Measurements from ENCODE around the gene OR10H5.
"Not testable (repeated sequence)": the region's sequence is repeated elsewhere in the genome, so short reads cannot be mapped to it uniquely, and the experiment has no call there.

OR10H5 gene

GRCh38 chr19:15837221-15837731 lies 49.8 kb downstream of the OR10H5 start:
- DNase-seq (ENCODE audit: insufficient read length) (no peak), FAIRE-seq (no peak)
- no peak for TF ChIP-seq TAF1 (IDR thresholded peaks at IDR 0.05; ENCODE audit: borderline replicate concordance, low read depth, low read length)
- TF ChIP-seq POLR2A (IDR thresholded peaks at IDR 0.05; ENCODE audit: low read depth, low read length), result no peak
- TF ChIP-seq POLR2AphosphoS5 (IDR thresholded peaks at IDR 0.05; ENCODE audit: low read depth, low read length), result no peak

GRCh38 chr19:15838351-15838750 lies 50.9 kb downstream of the OR10H5 start:
- TF ChIP-seq TAF1 (IDR thresholded peaks at IDR 0.05; ENCODE audit: borderline replicate concordance, low read depth, low read length), result no peak
- TF ChIP-seq POLR2AphosphoS5 (IDR thresholded peaks at IDR 0.05; ENCODE audit: low read depth, low read length), result no peak
- TF ChIP-seq POLR2A (IDR thresholded peaks at IDR 0.05; ENCODE audit: low read depth, low read length), result no peak
- FAIRE-seq (no peak), DNase-seq (ENCODE audit: insufficient read length) (no peak)

- not testable (repeated sequence) for DNase-seq (ENCODE audit: insufficient read length); FAIRE-seq
Observed at GRCh38 chr19:15839888-15840287, 52.4 kb downstream of the OR10H5 start.

GRCh38 chr19:15840833-15841232 lies 53.4 kb downstream of the OR10H5 start:
- FAIRE-seq (no peak), DNase-seq (ENCODE audit: insufficient read length) (no peak)
- TF ChIP-seq POLR2A (IDR thresholded peaks at IDR 0.05; ENCODE audit: low read depth, low read length) (no peak), TAF1 (IDR thresholded peaks at IDR 0.05; ENCODE audit: borderline replicate concordance, low read depth, low read length) (no peak), POLR2AphosphoS5 (IDR thresholded peaks at IDR 0.05; ENCODE audit: low read depth, low read length) (no peak)

- no peak for FAIRE-seq
- DNase-seq (ENCODE audit: insufficient read length), result no peak
- TF ChIP-seq TAF1 (IDR thresholded peaks at IDR 0.05; ENCODE audit: borderline replicate concordance, low read depth, low read length), result no peak
- TF ChIP-seq POLR2A (IDR thresholded peaks at IDR 0.05; ENCODE audit: low read depth, low read length), result no peak
- no peak for TF ChIP-seq POLR2AphosphoS5 (IDR thresholded peaks at IDR 0.05; ENCODE audit: low read depth, low read length)
Observed at GRCh38 chr19:15841875-15842569, 54.6 kb downstream of the OR10H5 start.

- no peak for FAIRE-seq
- no peak for DNase-seq (ENCODE audit: insufficient read length)
- TF ChIP-seq POLR2AphosphoS5 (IDR thresholded peaks at IDR 0.05; ENCODE audit: low read depth, low read length) (no peak), TAF1 (IDR thresholded peaks at IDR 0.05; ENCODE audit: borderline replicate concordance, low read depth, low read length) (no peak), POLR2A (IDR thresholded peaks at IDR 0.05; ENCODE audit: low read depth, low read length) (no peak)
Observed at GRCh38 chr19:15843203-15843893, 55.9 kb downstream of the OR10H5 start.

GRCh38 chr19:15843894-15844222 lies 56.4 kb downstream of the OR10H5 start:
- FAIRE-seq; DNase-seq (ENCODE audit: insufficient read length): not testable (repeated sequence)

GRCh38 chr19:15846923-15847322 lies 59.5 kb downstream of the OR10H5 start:
- DNase-seq (ENCODE audit: insufficient read length), result no peak
- TF ChIP-seq POLR2A (IDR thresholded peaks at IDR 0.05; ENCODE audit: low read depth, low read length) (no peak), POLR2AphosphoS5 (IDR thresholded peaks at IDR 0.05; ENCODE audit: low read depth, low read length) (no peak), TAF1 (IDR thresholded peaks at IDR 0.05; ENCODE audit: borderline replicate concordance, low read depth, low read length) (no peak)
- no peak for FAIRE-seq

GRCh38 chr19:15850385-15850784 lies 62.9 kb downstream of the OR10H5 start:
- no peak for TF ChIP-seq TAF1 (IDR thresholded peaks at IDR 0.05; ENCODE audit: borderline replicate concordance, low read depth, low read length)
- TF ChIP-seq POLR2AphosphoS5 (IDR thresholded peaks at IDR 0.05; ENCODE audit: low read depth, low read length), result no peak
- no peak for TF ChIP-seq POLR2A (IDR thresholded peaks at IDR 0.05; ENCODE audit: low read depth, low read length)
- DNase-seq (ENCODE audit: insufficient read length) (no peak), FAIRE-seq (no peak)
